Tongue (tissue), 2 donors: ENCODE measurements around the gene CMPK1. TPM values are rescaled to one million over a fixed set of nuclear protein-coding genes. Genes with fewer than 3 reads are reported as not detected.
"Not testable (repeated sequence)": the region's sequence is repeated elsewhere in the genome, so short reads cannot be mapped to it uniquely, and the experiment has no call there.

ENCODE experiments used
- DNase-seq: peaks from one replicate; pipeline ENCODE4 v3.0.0-alpha.2; 2015
- total RNA-seq: library from RNA; depleted of rRNA; stranded (reverse); fragments of >200 nt; gene quantifications from one replicate; pipeline ENCODE4 v1.2.3, GENCODE V29; 2014

The CMPK1 gene
- total RNA-seq, 1 donor from 2014 or later: 102 TPM

- no peak for DNase-seq
Observed at GRCh38 chr1:47338249-47339077, 4.9 kb downstream of the CMPK1 start.

GRCh38 chr1:47340227-47340626 lies 6.6 kb downstream of the CMPK1 start:
- DNase-seq: no peak

GRCh38 chr1:47346979-47347378 lies 13.4 kb downstream of the CMPK1 start:
- DNase-seq: not testable (repeated sequence)

- DNase-seq: no peak
Observed at GRCh38 chr1:47347735-47348134, 14.1 kb downstream of the CMPK1 start.

GRCh38 chr1:47348246-47348645 lies 14.7 kb downstream of the CMPK1 start:
- no peak for DNase-seq

- no peak for DNase-seq
Observed at GRCh38 chr1:47351305-47351704, 17.7 kb downstream of the CMPK1 start.

GRCh38 chr1:47361380-47361779 lies 27.8 kb downstream of the CMPK1 start:
- DNase-seq: no peak

- no peak for DNase-seq
Observed at GRCh38 chr1:47362828-47363227, 29.2 kb downstream of the CMPK1 start.

- DNase-seq: no peak
Observed at GRCh38 chr1:47367651-47368050, 34.1 kb downstream of the CMPK1 start.

GRCh38 chr1:47371016-47371517 lies 37.5 kb downstream of the CMPK1 start:
- DNase-seq: no peak

- DNase-seq: no peak
Observed at GRCh38 chr1:47374501-47374900, 40.9 kb downstream of the CMPK1 start.

- DNase-seq: no peak
Observed at GRCh38 chr1:47378147-47378546, 44.6 kb downstream of the CMPK1 start.

- no peak for DNase-seq
Observed at GRCh38 chr1:47380699-47381098, 47.1 kb downstream of the CMPK1 start.

GRCh38 chr1:47382399-47382983 lies 48.9 kb downstream of the CMPK1 start:
- no peak for DNase-seq

- DNase-seq: no peak
Observed at GRCh38 chr1:47384083-47384482, 50.5 kb downstream of the CMPK1 start.

GRCh38 chr1:47385020-47385419 lies 51.4 kb downstream of the CMPK1 start:
- DNase-seq: no peak

GRCh38 chr1:47386268-47386667 lies 52.7 kb downstream of the CMPK1 start:
- no peak for DNase-seq

GRCh38 chr1:47388030-47388890 lies 54.7 kb downstream of the CMPK1 start:
- peak; percentile 68 for DNase-seq

GRCh38 chr1:47388891-47389238 lies 55.3 kb downstream of the CMPK1 start:
- peak; percentile 79 for DNase-seq

- DNase-seq: no peak
Observed at GRCh38 chr1:47389731-47390130, 56.1 kb downstream of the CMPK1 start.

- no peak for DNase-seq
Observed at GRCh38 chr1:47390843-47391242, 57.3 kb downstream of the CMPK1 start.

- DNase-seq: peak; percentile 28
Observed at GRCh38 chr1:47393141-47393540, 59.6 kb downstream of the CMPK1 start.

GRCh38 chr1:47395433-47395832 lies 61.8 kb downstream of the CMPK1 start:
- no peak for DNase-seq
